D341Med (cell line): ENCODE data around the gene KCNMA1.

ENCODE experiments used
- DNase-seq: peaks from one replicate; pipeline ENCODE4 v3.0.0; 2012; ENCODE audit warnings: low spot score

KCNMA1 gene

DNA sequence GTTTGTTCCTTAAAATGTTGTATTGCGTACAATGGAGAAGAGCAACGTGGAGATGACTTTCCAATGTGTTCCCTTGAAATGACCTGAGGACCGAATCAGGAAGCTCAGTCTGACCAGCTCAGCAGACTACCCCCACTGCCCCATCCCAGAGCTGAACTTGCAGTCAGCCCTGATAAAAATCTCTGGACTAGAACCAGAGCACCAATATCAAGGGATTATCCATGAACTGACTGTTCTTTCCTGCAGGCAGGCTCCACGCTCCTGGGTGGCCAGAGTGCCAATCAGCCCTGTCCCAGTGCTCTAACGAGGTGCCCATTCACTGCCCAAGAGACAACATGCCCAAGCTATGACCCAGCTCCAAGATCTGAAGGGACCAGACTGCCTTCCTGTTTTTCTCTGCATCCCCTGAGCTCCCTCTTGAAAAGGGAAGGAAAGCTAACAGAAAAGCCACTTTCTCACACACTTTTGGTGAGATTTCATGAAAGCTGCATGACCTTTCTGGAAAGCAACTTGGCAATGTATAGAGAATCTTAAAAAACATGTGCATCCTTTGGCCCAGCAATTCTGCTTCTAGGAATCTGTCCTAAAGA lies 130.2 kb downstream of the KCNMA1 start:
- no peak for DNase-seq

DNA sequence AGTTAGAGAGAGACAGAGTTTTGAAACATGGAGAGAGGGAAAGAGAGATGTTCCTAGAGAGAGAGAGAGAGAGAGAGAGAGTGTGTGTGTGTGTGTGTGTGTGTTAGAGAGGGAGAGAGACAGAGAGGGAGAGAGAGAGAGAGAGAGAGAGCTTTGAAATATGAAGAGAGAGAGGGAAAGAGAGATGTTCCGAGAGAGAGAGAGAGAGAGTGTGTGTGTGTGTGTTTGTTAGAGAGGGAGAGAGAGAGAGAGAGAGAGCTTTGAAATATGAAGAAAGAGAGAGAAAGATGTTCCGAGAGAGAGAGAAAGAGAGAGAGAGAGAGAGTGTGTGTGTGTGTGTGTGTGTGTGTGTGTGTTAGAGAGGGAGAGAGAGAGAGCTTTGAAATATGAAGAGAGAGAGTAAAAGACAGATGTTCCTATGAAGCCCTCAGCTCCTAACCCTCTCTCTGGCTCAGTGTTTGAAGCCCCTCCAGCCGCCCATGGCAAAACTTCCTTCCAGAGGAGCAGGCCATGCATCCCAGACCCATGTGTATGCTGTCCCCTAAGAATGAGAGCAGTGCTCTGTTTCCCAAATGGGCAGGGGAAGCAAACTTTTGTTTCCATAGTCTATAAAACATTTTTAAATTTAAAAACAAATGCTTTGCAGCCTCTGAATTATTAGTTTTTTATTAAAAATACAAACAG lies 130.9 kb downstream of the KCNMA1 start:
- DNase-seq, result no peak

DNA sequence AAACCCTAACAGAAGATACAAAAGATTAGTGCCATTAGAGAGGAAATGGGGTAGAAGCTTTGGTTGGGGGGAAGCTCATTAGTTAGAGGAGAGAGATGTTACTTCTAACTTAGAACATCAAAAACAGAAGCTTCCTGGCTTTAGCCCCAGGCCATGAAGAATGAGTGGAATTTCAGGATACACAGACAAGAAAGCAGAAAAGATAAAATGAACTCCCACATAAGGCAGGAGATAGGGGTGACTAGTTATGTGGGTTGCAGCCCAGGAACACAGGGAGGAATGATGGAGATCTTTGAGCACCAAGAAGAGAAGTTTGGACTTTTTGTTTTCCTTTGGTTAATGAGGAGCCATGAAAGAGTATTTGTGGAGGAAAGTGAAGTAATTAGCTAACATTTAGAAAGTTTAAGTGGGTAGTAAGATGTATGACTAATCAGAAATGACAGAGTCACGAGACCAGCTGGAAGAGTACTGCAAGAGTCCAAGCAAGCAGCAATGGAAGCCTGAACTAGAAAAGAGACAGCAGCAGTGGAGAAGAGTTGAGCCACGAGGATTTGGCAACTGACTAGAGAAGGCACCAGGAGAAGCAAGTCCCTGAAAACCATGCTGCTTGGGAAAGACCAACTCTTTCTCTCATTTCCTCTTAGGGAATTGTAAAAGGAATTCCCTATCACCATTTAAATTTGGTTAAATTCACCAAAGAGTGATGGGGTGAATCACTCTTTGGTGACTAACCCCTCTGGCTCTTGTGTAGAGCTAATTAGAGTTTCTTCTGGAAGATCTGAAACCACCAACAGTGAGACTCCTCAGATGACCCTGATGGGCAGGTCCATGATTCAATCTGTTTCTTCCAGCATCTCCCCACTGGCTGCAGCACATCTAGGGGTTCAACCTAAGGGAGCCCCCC lies 131.9 kb downstream of the KCNMA1 start:
- DNase-seq, result no peak

GRCh38 chr10:77504873-77505257 lies 132.7 kb downstream of the KCNMA1 start:
- peak; percentile 51 for DNase-seq

DNA sequence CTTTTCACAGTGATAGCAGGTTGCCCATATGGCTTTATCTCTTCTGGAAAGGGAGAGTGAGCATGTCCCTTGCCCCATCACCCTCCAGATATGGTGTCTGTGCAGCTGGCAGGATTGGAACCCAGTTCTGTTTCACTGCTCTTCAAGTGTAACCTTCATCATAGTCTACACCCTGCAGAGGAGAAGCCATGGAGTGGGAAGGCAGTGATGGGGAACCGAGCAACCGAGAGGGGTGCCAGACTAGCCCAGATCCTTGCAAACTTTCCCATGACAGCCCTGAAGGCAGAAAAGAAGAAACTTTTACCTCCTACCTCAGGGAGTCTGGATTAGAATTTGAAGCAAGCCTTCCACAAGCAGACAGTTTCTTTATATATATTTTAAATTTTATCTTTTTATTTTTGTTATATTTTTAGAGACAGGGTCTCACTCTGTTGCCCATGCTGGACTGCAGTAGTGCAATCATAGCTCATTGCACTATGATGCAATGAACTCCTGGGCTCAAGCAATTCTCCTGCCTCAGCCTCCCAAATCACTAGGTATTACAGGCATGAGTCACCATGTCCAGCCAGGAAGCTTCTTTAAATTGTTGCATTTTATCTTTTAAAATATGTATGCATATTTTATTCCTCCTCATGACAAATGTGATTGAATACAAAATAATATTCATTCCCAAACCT lies 133.3 kb downstream of the KCNMA1 start:
- no peak for DNase-seq

- DNase-seq, result no peak
Measured at GRCh38 chr10:77501846-77502261, 135.8 kb downstream of the KCNMA1 start.

GRCh38 chr10:77501152-77501845 lies 136.3 kb downstream of the KCNMA1 start:
- no peak for DNase-seq

GRCh38 chr10:77500754-77501151 lies 136.9 kb downstream of the KCNMA1 start:
- no peak for DNase-seq

DNA sequence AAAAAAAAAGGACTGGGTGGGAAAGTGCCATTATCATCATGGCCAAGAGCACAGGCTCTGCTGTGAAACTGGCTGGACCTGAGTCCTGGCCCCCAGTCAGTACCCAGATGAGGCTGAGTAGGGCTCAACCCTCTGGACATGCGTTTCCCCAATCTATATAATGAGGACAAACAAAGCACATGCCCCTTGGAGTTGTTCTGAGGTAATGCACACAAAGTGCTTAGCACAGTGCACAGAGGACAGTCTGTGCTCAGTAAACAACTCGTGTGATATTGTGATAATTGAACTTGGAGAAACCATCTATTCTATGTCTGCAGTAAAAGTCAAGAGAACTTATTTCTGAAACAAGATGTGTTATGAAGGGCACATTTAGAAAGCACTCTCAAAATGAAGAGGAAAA lies 138.8 kb downstream of the KCNMA1 start:
- no peak for DNase-seq

GRCh38 chr10:77498210-77498609 lies 139.4 kb downstream of the KCNMA1 start:
- DNase-seq, result no peak

GRCh38 chr10:77497748-77498147 lies 139.9 kb downstream of the KCNMA1 start:
- DNase-seq, result no peak

- DNase-seq, result no peak
Measured at GRCh38 chr10:77496941-77497420, 140.6 kb downstream of the KCNMA1 start.

DNA sequence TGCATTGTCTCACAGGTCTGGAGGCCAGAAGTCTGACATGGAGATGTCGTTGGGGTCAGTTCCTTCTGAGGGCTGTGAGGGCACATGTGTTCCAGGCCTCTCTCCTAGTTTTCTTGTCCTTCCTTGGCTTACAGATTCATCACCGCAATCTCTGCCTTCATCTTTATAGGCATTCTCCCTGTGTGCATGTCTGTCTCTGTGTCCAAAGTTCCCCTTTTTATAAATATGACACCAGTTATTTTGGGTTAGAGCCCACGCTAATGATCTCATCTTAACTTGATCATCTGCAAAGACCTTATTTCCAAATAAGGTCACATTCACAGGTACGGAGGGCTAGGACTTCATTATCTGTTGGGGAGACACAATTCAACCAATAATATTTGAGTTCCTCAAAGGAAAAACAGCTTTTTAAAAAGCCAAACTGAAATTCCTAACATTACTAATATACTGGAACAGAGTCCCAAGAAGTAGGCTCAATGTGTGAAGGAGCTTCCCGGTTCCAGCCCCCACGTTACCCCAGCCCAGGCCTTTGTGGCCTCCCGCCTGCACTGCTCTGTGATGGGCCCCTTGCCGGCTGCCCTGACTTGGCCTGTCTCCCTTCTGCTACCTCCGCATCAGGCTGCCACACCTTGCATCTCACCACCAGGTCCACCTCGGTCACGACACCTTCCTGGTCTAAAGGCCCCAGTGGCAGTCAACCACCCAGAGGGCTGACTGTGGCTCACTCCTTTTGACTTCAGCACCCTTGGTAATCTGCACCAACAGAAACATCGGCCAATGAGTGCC lies 142.7 kb downstream of the KCNMA1 start:
- DNase-seq, result no peak

- DNase-seq, result peak; percentile 60
Measured at GRCh38 chr10:77494327-77494726, 143.3 kb downstream of the KCNMA1 start.

DNA sequence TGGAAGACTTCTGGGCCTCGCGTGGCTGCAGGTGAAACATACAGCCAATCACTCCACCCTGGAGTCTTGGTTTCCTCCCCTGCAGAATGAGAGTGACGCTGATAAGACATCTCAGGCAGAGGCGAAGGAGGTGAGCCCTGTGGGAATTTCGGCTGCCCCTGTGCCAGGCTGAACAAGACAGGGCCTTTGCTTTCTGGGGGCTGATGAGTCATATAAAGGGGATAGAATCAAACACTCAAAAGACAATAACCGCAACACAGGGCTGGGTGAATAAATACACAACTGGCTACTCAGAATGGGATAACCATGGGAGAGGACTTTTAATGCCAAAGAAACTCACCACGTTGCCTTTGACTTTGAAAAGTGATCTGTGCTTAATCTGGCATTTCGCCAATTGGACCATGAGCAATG lies 143.8 kb downstream of the KCNMA1 start:
- DNase-seq, result no peak

DNA sequence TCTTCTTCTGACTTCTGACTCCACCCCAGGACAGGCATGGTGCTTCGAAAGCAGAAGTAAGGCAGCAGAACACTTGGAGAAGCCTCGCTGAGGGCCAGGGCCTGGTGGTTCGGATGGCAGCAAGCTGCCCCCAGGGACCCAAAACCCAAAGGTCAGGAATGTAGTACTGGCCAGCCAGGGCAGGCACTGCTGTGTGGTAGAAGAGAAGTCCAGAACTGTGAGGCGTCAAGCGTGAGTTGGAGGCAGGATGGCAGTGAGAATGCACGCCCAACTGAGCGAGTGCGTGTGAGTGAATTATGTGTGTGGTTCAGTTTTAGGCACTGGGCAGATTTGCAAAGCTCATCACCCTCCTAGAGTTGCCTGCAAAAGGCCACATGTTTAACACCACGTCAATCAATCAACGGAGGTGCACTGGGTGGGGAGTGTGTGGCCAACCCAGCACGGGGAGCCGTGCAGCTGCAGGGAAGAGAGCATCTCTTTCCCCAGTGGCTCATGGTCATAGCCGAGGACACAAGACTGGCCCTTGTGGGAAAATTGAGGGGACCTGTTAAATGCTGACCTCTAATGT lies 144.3 kb downstream of the KCNMA1 start:
- DNase-seq, result no peak

DNA sequence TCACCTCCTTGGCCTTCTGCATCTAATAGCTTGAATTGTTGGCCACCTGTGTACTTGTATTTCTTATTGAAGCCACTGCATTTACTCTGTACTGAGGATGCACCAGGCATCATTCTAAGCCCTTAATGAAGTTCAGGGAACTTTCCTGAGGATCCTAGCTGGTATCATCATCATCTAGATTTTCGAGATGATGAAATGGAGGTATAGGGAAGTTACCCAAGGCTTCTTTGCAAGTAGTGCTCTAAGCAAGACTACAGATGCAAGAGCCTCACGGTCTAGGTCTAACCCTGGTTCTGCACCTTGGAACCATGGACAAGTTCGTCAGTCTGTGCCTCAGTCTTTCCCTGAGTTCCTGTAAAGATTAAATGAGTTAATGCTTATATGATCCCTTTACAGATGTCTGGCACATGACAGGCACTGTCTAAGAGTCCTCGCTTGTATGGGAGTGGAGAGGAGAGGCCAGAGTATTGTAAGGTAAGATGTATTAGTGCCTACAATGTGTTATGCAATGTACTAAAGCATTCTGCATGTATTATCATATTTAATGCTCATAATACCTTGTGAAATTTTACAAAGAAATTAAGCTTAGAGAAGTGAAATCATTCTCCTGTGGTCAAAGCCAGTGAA lies 145.1 kb downstream of the KCNMA1 start:
- no peak for DNase-seq

GRCh38 chr10:77490534-77491314 lies 146.9 kb downstream of the KCNMA1 start:
- no peak for DNase-seq

DNA sequence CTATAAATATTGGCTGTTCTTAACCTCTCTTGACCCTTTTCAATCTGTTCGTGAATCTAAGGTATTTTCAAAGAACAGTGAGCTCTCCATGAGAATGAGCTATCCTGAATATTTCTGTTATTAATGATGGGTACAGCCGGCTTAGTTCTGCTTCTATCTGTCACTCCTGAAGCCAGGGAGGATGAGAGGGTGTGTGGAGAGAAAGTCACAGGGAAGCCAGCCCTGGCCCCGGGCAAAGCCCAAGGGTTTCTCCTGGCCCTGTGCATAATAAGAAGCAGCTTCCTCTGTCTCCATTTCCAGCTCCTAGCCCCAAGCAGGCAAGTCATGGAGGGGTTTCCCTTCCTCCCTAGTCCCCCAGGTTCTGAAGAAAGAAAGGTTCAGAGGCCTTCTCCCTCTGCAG lies 151.1 kb downstream of the KCNMA1 start:
- DNase-seq, result no peak
